ENCODE data around the gene UBE2B.

- TF ChIP-seq POLR2A (IDR thresholded peaks at IDR 0.05) = no peak
- no peak for TF ChIP-seq EP300 (IDR thresholded peaks at IDR 0.05)
Observed at GRCh38 chr5:134387443-134387842, 16.1 kb downstream of the UBE2B start.

Measured in tibial nerve (tissue), 3 donors.